IMR-90 (cell line): ENCODE measurements around the gene TBXT. TPM values are rescaled to one million over a fixed set of nuclear protein-coding genes. Genes with fewer than 3 reads are reported as not detected.

Experiments used
- ATAC-seq: fragments of 200-7000 bp; cut with Tn5 transposase; 2 replicates; pipeline ENCODE4 v1.9.1; 2020; ENCODE audit warnings: low read depth, mild to moderate bottlenecking, moderate library complexity
- BruUV-seq: library from RNA; stranded (reverse); fragments of 400-500 nt; replicated peaks from 2 replicates; lab custom pipeline; 2021; lab: Mats Ljungman, UMichigan
- CTCF ChIA-PET: fragments of 300-600 bp; formaldehyde crosslinking; extraction: SDS; loops from one replicate; lab custom pipeline; 2021; ENCODE audit warnings: antibody characterized with exemption; lab: Yijun Ruan, JAX
- POLR2A ChIA-PET: fragments of 300-600 bp; sonication (Branson Sonifier 250); formaldehyde crosslinking; loops from one replicate; lab custom pipeline; 2022; ENCODE audit warnings: antibody characterized with exemption; ENCODE audit not compliant: unreplicated experiment; lab: Charles Lee
- DNase-seq: peaks from one replicate; pipeline ENCODE4 v3.0.0; 2013
- H2AFZ ChIP-seq: replicated peaks from 2 replicates; pipeline ENCODE3; 2013; ENCODE audit warnings: low read length, mild to moderate bottlenecking; ENCODE audit not compliant: poor library complexity
- H2AK5ac ChIP-seq: 2 replicates; pipeline ENCODE4 v1.6.1; 2013; ENCODE audit warnings: low read depth, low read length, inconsistent platforms
- H2AK9ac ChIP-seq: replicated peaks from 2 replicates; pipeline ENCODE3; 2013; ENCODE audit warnings: mild to moderate bottlenecking, low read depth, low read length, moderate library complexity; ENCODE audit not compliant: poor library complexity
- H2BK120ac ChIP-seq: 2 replicates; pipeline ENCODE4 v1.6.1; 2013; ENCODE audit warnings: low read depth, low read length, inconsistent platforms
- H2BK15ac ChIP-seq: 3 replicates; pipeline ENCODE4 v1.6.1; 2013; ENCODE audit warnings: low read depth, low read length, inconsistent platforms
- H2BK20ac ChIP-seq: 2 replicates; pipeline ENCODE4 v1.6.1; 2013; ENCODE audit warnings: low read depth, mild to moderate bottlenecking, inconsistent platforms, low read length, moderate library complexity
- H2BK5ac ChIP-seq: 2 replicates; pipeline ENCODE4 v1.6.1; 2013; ENCODE audit warnings: mild to moderate bottlenecking, low read depth, low read length, inconsistent platforms; ENCODE audit not compliant: poor library complexity, severe bottlenecking
- H3K14ac ChIP-seq: replicated peaks from 2 replicates; pipeline ENCODE4 v1.6.1; 2013; ENCODE audit warnings: low read depth, low read length, inconsistent platforms
- H3K18ac ChIP-seq: 2 replicates; pipeline ENCODE4 v1.6.1; 2013; ENCODE audit warnings: low read depth, low read length, control low read depth
- H3K23ac ChIP-seq: 2 replicates; pipeline ENCODE4 v1.6.1; 2013; ENCODE audit warnings: low read depth, low read length, inconsistent platforms
- H3K27ac ChIP-seq: 2 replicates; pipeline ENCODE4 v1.5.1; 2013; ENCODE audit warnings: mild to moderate bottlenecking, control low read depth, low read length; ENCODE audit not compliant: insufficient read depth
- H3K27me3 ChIP-seq: 2 replicates; pipeline ENCODE4 v1.6.1; 2013; ENCODE audit warnings: low read length; ENCODE audit not compliant: control insufficient read depth, insufficient read depth
- H3K36me3 ChIP-seq: 2 replicates; pipeline ENCODE4 v1.6.1; 2013; ENCODE audit warnings: low read length, mixed read lengths; ENCODE audit not compliant: control insufficient read depth, insufficient read depth
- H3K4ac ChIP-seq: 2 replicates; pipeline ENCODE4 v1.6.1; 2013; ENCODE audit warnings: low read depth, low read length, inconsistent platforms
- H3K4me1 ChIP-seq: 2 replicates; pipeline ENCODE4 v1.6.1; 2013; ENCODE audit warnings: low read length, mixed read lengths; ENCODE audit not compliant: control insufficient read depth, insufficient read depth
- H3K4me2 ChIP-seq: 2 replicates; pipeline ENCODE4 v1.6.1; 2013; ENCODE audit warnings: low read depth, mild to moderate bottlenecking, control low read depth, low read length, moderate library complexity
- H3K4me3 ChIP-seq: 2 replicates; pipeline ENCODE4 v1.5.1; 2013; ENCODE audit warnings: low read depth, mild to moderate bottlenecking, control low read depth, low read length, moderate library complexity; ENCODE audit not compliant: insufficient read depth
- H3K56ac ChIP-seq: 2 replicates; pipeline ENCODE4 v1.6.1; 2013; ENCODE audit warnings: low read length, inconsistent platforms; ENCODE audit not compliant: insufficient read depth; ENCODE audit errors: extremely low read depth
- H3K79me1 ChIP-seq, 2 experiments: 2 replicates each; pipeline ENCODE4 v1.6.1; 2013; ENCODE audit warnings: low read length in 2 of 2, inconsistent platforms in 1 of 2, low read depth in 1 of 2
- H3K9ac ChIP-seq: 2 replicates; pipeline ENCODE4 v1.6.1; 2013; ENCODE audit warnings: low read depth, low read length, control low read depth
- H3K9me1 ChIP-seq: 2 replicates; pipeline ENCODE4 v1.6.1; 2013; ENCODE audit warnings: low read length, inconsistent platforms; ENCODE audit not compliant: insufficient read depth
- H3K9me3 ChIP-seq: 2 replicates; pipeline ENCODE4 v1.6.1; 2013; ENCODE audit warnings: low read length; ENCODE audit not compliant: control insufficient read depth, insufficient read depth
- H4K20me1 ChIP-seq: 2 replicates; pipeline ENCODE4 v1.6.1; 2013; ENCODE audit warnings: low read length, inconsistent platforms; ENCODE audit not compliant: insufficient read depth
- H4K5ac ChIP-seq: 2 replicates; pipeline ENCODE4 v1.6.1; 2013; ENCODE audit warnings: mild to moderate bottlenecking, low read depth, low read length, control low read depth
- H4K8ac ChIP-seq, 2 experiments: 2 replicates each; pipeline ENCODE4 v1.6.1; 2013; ENCODE audit warnings: low read depth in 2 of 2, low read length in 2 of 2, control low read depth in 1 of 2, inconsistent platforms in 1 of 2
- H4K91ac ChIP-seq: 2 replicates; pipeline ENCODE4 v1.6.1; 2013; ENCODE audit warnings: low read depth, low read length, inconsistent platforms; ENCODE audit not compliant: insufficient read depth
- POLR2A ChIP-seq: IDR thresholded peaks from 2 replicates; pipeline ENCODE4 v1.6.1; 2012; ENCODE audit warnings: mild to moderate bottlenecking, low read depth, low read length
- RAD21 ChIP-seq: IDR thresholded peaks from 2 replicates; pipeline ENCODE4 v1.6.1; 2012; ENCODE audit warnings: low read length, improper control_type of control experiment
- RCOR1 ChIP-seq: IDR thresholded peaks from 2 replicates; pipeline ENCODE4 v1.6.1; 2012; ENCODE audit warnings: mild to moderate bottlenecking, low read length, improper control_type of control experiment; ENCODE audit not compliant: insufficient replicate concordance
- USF2 ChIP-seq: fragments of 150-350 bp; IDR thresholded peaks from 2 replicates; pipeline ENCODE4 v1.6.1; 2017; ENCODE audit warnings: mild to moderate bottlenecking, antibody characterized with exemption, low read length, low read depth
- WGBS, 2 experiments: methylation state at CpG; one replicate each; pipeline versions ENCODE4 v1.1.5 to v1.1.7; 2013; ENCODE audit warnings: missing lambda C conversion rate in 2 of 2; ENCODE audit not compliant: insufficient read length in 1 of 2; ENCODE audit errors: extremely low coverage in 2 of 2; 5-methylcytosine and 5-hydroxymethylcytosine counted together
- dilution Hi-C: fragments of 300-500 bp; cut with HindIII; formaldehyde crosslinking; loops from one replicate; pipeline ENCODE4 v1.14.3; 2018; ENCODE audit warnings: low sequenced_read_pairs; ENCODE audit not compliant: unreplicated experiment
- in situ Hi-C: fragments of 300-500 bp; cut with MboI; formaldehyde crosslinking; loops from 3 replicates; pipeline ENCODE4 v1.14.3; 2019; ENCODE audit warnings: low sequenced_read_pairs, inconsistent platforms, mixed read lengths
- intact Hi-C: fragments of 100-400 bp; cut with micrococcal nuclease; formaldehyde crosslinking; loops from 2 replicates; pipeline ENCODE4 v1.10.0; 2022
- polyA plus RNA-seq, 3 experiments: library from polyadenylated mRNA; depleted of rRNA; stranded (reverse); fragments of >200 nt; gene quantifications; 2 replicates each; pipeline ENCODE4 v1.2.3, GENCODE V29; 2012; ENCODE audit warnings: low replicate concordance in 1 of 3
- total RNA-seq: library from RNA; depleted of rRNA; stranded (reverse); fragments of >200 nt; gene quantifications from 2 replicates; pipeline ENCODE4 v1.2.3, GENCODE V29; 2012

TBXT gene
- total and polyA plus RNA-seq, 2 of the 4 experiments (the other 2 are of a cell fraction) = not detected

GRCh38 chr6:166157930-166158617, 9.6 kb downstream of the TBXT start:
- no peak overlapping the region for H3K23ac ChIP-seq
- H3K27me3 ChIP-seq = peaks cover 5% of the 10 kb centered on the region; the same call in 1 of the 2 replicates

More at GRCh38 chr6:166157930-166158617, 9.6 kb downstream of the TBXT start:
- intact Hi-C loops = loop anchor here (1.0 kb wide), 1 partner anchor 242 kb away; no protein-coding TSS in a partner anchor
- BruUV-seq = no TSS peak
- no peak overlapping the region for H2AK9ac ChIP-seq
- H3K4ac ChIP-seq = no peak overlapping the region
- no peak overlapping the region for H3K14ac ChIP-seq
- no peak overlapping the region for H3K4me2 ChIP-seq
- H3K56ac ChIP-seq = no peak overlapping the region
- no peaks in the 10 kb centered on the region for H3K9me3 ChIP-seq
- ATAC-seq (no peak), DNase-seq (no peak)
- CTCF ChIA-PET = no interaction called here
- no peak overlapping the region for H2BK120ac ChIP-seq
- H2BK5ac ChIP-seq = no peak overlapping the region
- H3K4me3 ChIP-seq = no peak overlapping the region
- dilution Hi-C loops = no loop called here
- H4K91ac ChIP-seq = no peak overlapping the region
- no peaks in the 10 kb centered on the region for H3K9me1 ChIP-seq
- no peak overlapping the region for H3K18ac ChIP-seq
- 89% methylated on average over 14 of the region's 28 CpGs; no CpG with 5 or more reads in 1 of the 2 experiments for WGBS, 2 experiments
- no peak overlapping the region for H3K9ac ChIP-seq
- H2BK20ac ChIP-seq = no peak overlapping the region
- peak overlapping the region; percentile 11 for H2AFZ ChIP-seq
- no peak overlapping the region for H2BK15ac ChIP-seq
- no peak overlapping the region for H4K5ac ChIP-seq
- H3K36me3 ChIP-seq = no peaks in the 10 kb centered on the region
- in situ Hi-C loops = no loop called here
- no peak for TF ChIP-seq USF2
- no peak for TF ChIP-seq RAD21
- TF ChIP-seq RCOR1 = no peak
- no peak for TF ChIP-seq POLR2A
- no peak overlapping the region for H4K8ac ChIP-seq
- H3K4me1 ChIP-seq = no peaks in the 10 kb centered on the region
- H2AK5ac ChIP-seq = no peak overlapping the region
- no peaks in the 10 kb centered on the region for H3K79me1 ChIP-seq
- H4K20me1 ChIP-seq = no peaks in the 10 kb centered on the region
- no peak overlapping the region for H3K27ac ChIP-seq
- POLR2A ChIA-PET = no interaction called here
